GM19328 (cell line): Measurements from ENCODE around the gene YIF1B.
A peak's percentile ranks its signal among the peaks of the same experiment; 100 is the strongest.

Experiments used
- ATAC-seq: cut with Tn5 transposase; IDR thresholded peaks from one replicate; pipeline ENCODE4 v1.9.1; 2021; ENCODE audit warnings: mild to moderate bottlenecking, moderate library complexity; ENCODE audit not compliant: unreplicated experiment

The YIF1B gene

GRCh38 chr19:38335949-38336637 lies 20.3 kb upstream of the YIF1B start:
- ATAC-seq: peak; percentile 64

GRCh38 chr19:38333245-38333644 lies 17.5 kb upstream of the YIF1B start:
- ATAC-seq: no peak

GRCh38 chr19:38331728-38332127 lies 16.0 kb upstream of the YIF1B start:
- ATAC-seq: no peak

- no peak for ATAC-seq
Observed at GRCh38 chr19:38329651-38330050, 13.9 kb upstream of the YIF1B start.

GRCh38 chr19:38326591-38326990 lies 10.8 kb upstream of the YIF1B start:
- no peak for ATAC-seq

- no peak for ATAC-seq
Observed at GRCh38 chr19:38324431-38324830, 8.7 kb upstream of the YIF1B start.

GRCh38 chr19:38323291-38323690 lies 7.5 kb upstream of the YIF1B start:
- ATAC-seq: no peak

GRCh38 chr19:38321646-38322196 lies 6.0 kb upstream of the YIF1B start:
- no peak for ATAC-seq

- ATAC-seq: no peak
Observed at GRCh38 chr19:38320969-38321339, 5.2 kb upstream of the YIF1B start.

- ATAC-seq: no peak
Observed at GRCh38 chr19:38319421-38320258, 3.9 kb upstream of the YIF1B start, which contains the start of gene KCNK6. KCNK6 (plus strand) TSS chr19:38319845; CDS start chr19:38319951, 106 bp downstream.

- no peak for ATAC-seq
Observed at GRCh38 chr19:38318660-38319059, 2.9 kb upstream of the YIF1B start.

- no peak for ATAC-seq
Observed at GRCh38 chr19:38317104-38317612, 1.4 kb upstream of the YIF1B start.

GRCh38 chr19:38316477-38317067 lies 825 bp upstream of the YIF1B start:
- no peak for ATAC-seq

GRCh38 chr19:38310986-38311385 lies 4.8 kb downstream of the YIF1B start:
- ATAC-seq: no peak

GRCh38 chr19:38310279-38310670 lies 5.5 kb downstream of the YIF1B start:
- no peak for ATAC-seq

- no peak for ATAC-seq
Observed at GRCh38 chr19:38309615-38310278, 6.0 kb downstream of the YIF1B start.

GRCh38 chr19:38308926-38309614 lies 6.7 kb downstream of the YIF1B start:
- no peak for ATAC-seq

GRCh38 chr19:38308006-38308766 lies 7.6 kb downstream of the YIF1B start:
- ATAC-seq: no peak

GRCh38 chr19:38307597-38307996 lies 8.2 kb downstream of the YIF1B start:
- no peak for ATAC-seq
